B cell (primary cell): ENCODE results near the gene SNCB. TPM values are rescaled to one million over a fixed set of nuclear protein-coding genes. Genes with fewer than 3 reads are reported as not detected.

Experiments used
- ATAC-seq: fragments of 200-7000 bp; cut with Tn5 transposase; one replicate; pipeline ENCODE4 v1.10.0; 2021; ENCODE audit warnings: low read depth, mild to moderate bottlenecking, moderate number of reproducible peaks, moderate library complexity
- CTCF ChIA-PET: fragments of 350-600 bp; sonication (Branson Sonifier 250); formaldehyde crosslinking; loops from one replicate; lab custom pipeline; 2021; ENCODE audit warnings: antibody characterized with exemption, inconsistent platforms; lab: Charles Lee
- POLR2A ChIA-PET: fragments of 350-600 bp; sonication (Branson Sonifier 250); formaldehyde crosslinking; loops from one replicate; lab custom pipeline; 2021; ENCODE audit warnings: antibody characterized with exemption; lab: Charles Lee
- DNase-seq: peaks from one replicate; pipeline ENCODE4 v3.0.0; 2013
- H2AFZ ChIP-seq: 2 replicates; pipeline ENCODE4 v1.6.1; 2012; ENCODE audit warnings: mild to moderate bottlenecking, low read depth, low read length; ENCODE audit not compliant: insufficient read depth, poor library complexity, severe bottlenecking
- H3K27ac ChIP-seq, 2 donors: 1 replicate in 1 of 2; 2 replicates in 1 of 2; pipeline ENCODE4 v1.5.1; 2012 to 2013; ENCODE audit warnings: low read length in 2 of 2, mild to moderate bottlenecking in 2 of 2, moderate library complexity in 1 of 2
- H3K27me3 ChIP-seq, 4 experiments: fragments of 200-600 bp in 1 of 4; sonication (generic) in 1 of 4; replicated peaks in 1 of 4; 1 replicate in 2 of 4; 2 replicates in 2 of 4; pipeline versions ENCODE4 v1.6.1 to v1.7.0; 2013 to 2016; ENCODE audit warnings: low read length in 3 of 4, mild to moderate bottlenecking in 2 of 4, mixed read lengths in 1 of 4, moderate library complexity in 1 of 4; ENCODE audit not compliant: insufficient read depth in 4 of 4, control insufficient read depth in 3 of 4; ENCODE audit errors: control extremely low read depth in 1 of 4
- H3K36me3 ChIP-seq, 2 experiments: replicated peaks in 1 of 2; 1 replicate in 1 of 2; 2 replicates in 1 of 2; pipeline versions ENCODE4 v1.6.1 to v1.7.1; 2013; ENCODE audit warnings: low read length in 1 of 2; ENCODE audit not compliant: insufficient read depth in 2 of 2, control insufficient read depth in 1 of 2; ENCODE audit errors: control extremely low read depth in 1 of 2, extremely low read depth in 1 of 2
- H3K4me1 ChIP-seq, 2 donors: fragments of 200-600 bp in 1 of 2; sonication (generic) in 1 of 2; 1 replicate in 1 of 2; 2 replicates in 1 of 2; pipeline versions ENCODE4 v1.5.1 to v1.6.1; 2013 to 2017; ENCODE audit warnings: low read length in 2 of 2; ENCODE audit not compliant: control insufficient read depth in 2 of 2, insufficient read depth in 2 of 2
- H3K4me2 ChIP-seq: replicated peaks from 2 replicates; pipeline ENCODE3; 2012; ENCODE audit warnings: mild to moderate bottlenecking, low read depth, low read length; ENCODE audit not compliant: poor library complexity, severe bottlenecking
- H3K4me3 ChIP-seq, 5 experiments: fragments of 200-600 bp in 1 of 5; sonication (generic) in 1 of 5; 1 replicate in 3 of 5; 2 replicates in 2 of 5; pipeline versions ENCODE4 v1.5.1 to v1.7.0; 2011 to 2016; ENCODE audit warnings: low read length in 4 of 5, mild to moderate bottlenecking in 4 of 5, low read depth in 2 of 5, control low read depth in 1 of 5, moderate library complexity in 1 of 5; ENCODE audit not compliant: insufficient read depth in 1 of 5; ENCODE audit errors: control extremely low read depth in 1 of 5, extremely low read depth in 1 of 5
- H3K79me2 ChIP-seq: fragments of 200-600 bp; sonication (generic); one replicate; pipeline ENCODE4 v1.6.0; 2016; ENCODE audit warnings: low read length; ENCODE audit not compliant: control insufficient read depth, insufficient read depth
- H3K9ac ChIP-seq: fragments of 200-600 bp; sonication (generic); 2 replicates; pipeline ENCODE4 v1.6.1; 2017; ENCODE audit warnings: mild to moderate bottlenecking, low read length, moderate library complexity
- H3K9me3 ChIP-seq, 3 donors: one replicate each; pipeline versions ENCODE4 v1.6.1 to v1.7.1; 2013; ENCODE audit warnings: low read length in 2 of 3; ENCODE audit not compliant: control insufficient read depth in 2 of 3, insufficient read depth in 1 of 3; ENCODE audit errors: control extremely low read depth in 1 of 3
- H4K20me1 ChIP-seq: 2 replicates; pipeline ENCODE4 v1.6.0; 2012; ENCODE audit warnings: mild to moderate bottlenecking, low read length; ENCODE audit not compliant: insufficient read depth, control insufficient read depth, poor library complexity, severe bottlenecking
- H3K27ac Mint-ChIP-seq: one replicate; pipeline ENCODE4 v1.8.0; 2021; ENCODE audit warnings: mixed read lengths
- H3K27me3 Mint-ChIP-seq: one replicate; pipeline ENCODE4 v1.8.0; 2021; ENCODE audit warnings: mixed read lengths
- H3K4me1 Mint-ChIP-seq: one replicate; pipeline ENCODE4 v1.8.0; 2021; ENCODE audit warnings: mixed read lengths
- H3K4me3 Mint-ChIP-seq: one replicate; pipeline ENCODE4 v1.8.0; 2021; ENCODE audit warnings: mixed read lengths
- H3K9me3 Mint-ChIP-seq: one replicate; pipeline ENCODE4 v1.8.0; 2022; ENCODE audit warnings: mixed read lengths; ENCODE audit not compliant: insufficient read depth
- CTCF ChIP-seq: fragments of 200-600 bp; IDR thresholded peaks from one replicate; pipeline ENCODE4 v1.8.0; 2022; ENCODE audit warnings: antibody characterized with exemption, mild to moderate bottlenecking
- EZH2 ChIP-seq: IDR thresholded peaks from 2 replicates; pipeline ENCODE4 v1.6.1; 2012; ENCODE audit warnings: borderline replicate concordance, low read depth, mild to moderate bottlenecking, moderate library complexity, low read length; ENCODE audit not compliant: insufficient read depth, poor library complexity, severe bottlenecking
- WGBS: methylation state at CpG from one replicate; pipeline ENCODE4 v1.1.5; 2013; ENCODE audit warnings: missing lambda C conversion rate; ENCODE audit not compliant: insufficient coverage; 5-methylcytosine and 5-hydroxymethylcytosine counted together
- intact Hi-C: fragments of 100-400 bp; cut with micrococcal nuclease; formaldehyde crosslinking; loops from one replicate; pipeline ENCODE4 v1.10.0; 2022
- polyA plus RNA-seq: library from polyadenylated mRNA; depleted of rRNA; stranded (reverse); fragments of >200 nt; gene quantifications from 2 replicates; pipeline ENCODE4 v1.2.3, GENCODE V29; 2012
- total RNA-seq, 2 donors: library from RNA; stranded (reverse); fragments of 120-200 nt in 1 of 2; gene quantifications; 1 replicate in 1 of 2; 2 replicates in 1 of 2; pipeline versions ENCODE4 v1.2.3 to v1.2.4, GENCODE V29; 2013 to 2022

SNCB gene
- total and polyA plus RNA-seq, 2 donors (not counting 1 experiment from before 2014, with no cell fraction given), result 0.09 TPM; not detected in 1

GRCh38 chr5:176578391-176578808, 51.9 kb downstream of the SNCB start:
- Histone ChIP-seq H3K4me3 (no peak overlapping the region), H3K27me3 (no peaks in the 10 kb centered on the region), H3K4me2 (no peak overlapping the region), H3K4me1 (peaks cover 0 to 11% of the 10 kb centered on the region in 2 donors), H3K27ac (no peak overlapping the region), H3K79me2 (no peaks in the 10 kb centered on the region), H3K36me3 (no peaks in the 10 kb centered on the region), H4K20me1 (no peaks in the 10 kb centered on the region), H3K9me3 (peaks cover 0 to 4% (median 0%) of the 10 kb centered on the region in 3 donors), H3K9ac (no peak overlapping the region), H2AFZ (no peak overlapping the region)
- ATAC-seq (peak; percentile 60), DNase-seq (peak; percentile 54)
- ChIA-PET POLR2A (interaction anchor here (0.5 kb wide), 1 partner anchor 21 kb away, joined by 9 read pairs; no protein-coding TSS in a partner anchor), CTCF (interaction anchor here (0.7 to 2.9 kb wide), 7 partner anchors 18 to 849 kb away, joined by 3 to 12 read pairs (median 4); partner anchors contain the start of gene CLTB)
- peak; percentile 52 for TF ChIP-seq CTCF
- no peak for TF ChIP-seq EZH2
- no peaks in the 10 kb centered on the region for H3K27me3 Mint-ChIP-seq
- peaks cover 5% of the 10 kb centered on the region for H3K4me1 Mint-ChIP-seq
- WGBS, result 58% methylated on average over 8 of the region's 15 CpGs
- no peak overlapping the region for H3K27ac Mint-ChIP-seq
- H3K4me3 Mint-ChIP-seq, result no peak overlapping the region
- intact Hi-C loops, result loop anchor here (1.0 kb wide), 1 partner anchor 162 kb away; the partner anchor contains the start of gene CLTB
- no peaks in the 10 kb centered on the region for H3K9me3 Mint-ChIP-seq
